K562 (cell line): ENCODE results near the gene TSPAN16. TPM values are rescaled to one million over a fixed set of nuclear protein-coding genes. Genes with fewer than 3 reads are reported as not detected.

ENCODE experiments used
- ATAC-seq: fragments of 200-7000 bp; cut with Tn5 transposase; 3 replicates; pipeline ENCODE4 v1.9.1; 2020; ENCODE audit warnings: moderate library complexity
- BruUV-seq: library from RNA; stranded (reverse); fragments of 400-500 nt; replicated peaks from 2 replicates; lab custom pipeline; 2021; lab: Mats Ljungman, UMichigan
- CTCF ChIA-PET: fragments of 300-600 bp; formaldehyde crosslinking; extraction: SDS; loops from one replicate; lab custom pipeline; 2021; ENCODE audit warnings: low intra/inter-chr PET ratio; lab: Yijun Ruan, JAX
- POLR2A ChIA-PET: fragments of 300-600, 350-650 bp; sonication (Branson Sonifier 250); formaldehyde crosslinking; extraction: SDS; loops from one replicate; lab custom pipeline; 2021; ENCODE audit warnings: antibody characterized with exemption, inconsistent platforms; lab: Yijun Ruan, JAX
- DNase-seq, 4 experiments: peaks; one replicate each; pipeline versions ENCODE4 v3.0.0 to v3.0.0-alpha.2; 2011 to 2018; ENCODE audit warnings: low spot score in 3 of 4, mixed read lengths in 3 of 4; ENCODE audit errors: extremely low read depth in 1 of 4
- FAIRE-seq: peaks from 2 replicates; lab custom pipeline; 2011; peaks lifted over from hg19 to GRCh38; lab: Jason Lieb, UNC
- H2AFZ ChIP-seq: 2 replicates; pipeline ENCODE4 v1.6.0; 2011; ENCODE audit warnings: low read depth, low read length, control low read depth, inconsistent platforms
- H3K27ac ChIP-seq: fragments of 200-600 bp; 3 replicates; pipeline ENCODE4 v1.8.0; 2011; ENCODE audit warnings: low read depth, mild to moderate bottlenecking, control low read depth, inconsistent platforms, low read length, moderate library complexity, mixed read lengths; ENCODE audit errors: extremely low read depth
- H3K27me3 ChIP-seq, 2 experiments: fragments of 300-600 bp in 1 of 2; 2 replicates in 1 of 2; 3 replicates in 1 of 2; pipeline versions ENCODE4 v1.6.0 to v1.8.0; 2011; ENCODE audit warnings: inconsistent platforms in 2 of 2, low read length in 2 of 2, mild to moderate bottlenecking in 1 of 2, mixed read lengths in 1 of 2, moderate library complexity in 1 of 2; ENCODE audit not compliant: control insufficient read depth in 2 of 2, insufficient read depth in 2 of 2
- H3K36me3 ChIP-seq: fragments of 300-600 bp; 3 replicates; pipeline ENCODE4 v1.8.0; 2011; ENCODE audit warnings: mild to moderate bottlenecking, low read length, inconsistent platforms; ENCODE audit not compliant: control insufficient read depth, insufficient read depth
- H3K4me1 ChIP-seq, 2 experiments: fragments of 200-600 bp in 1 of 2; replicated peaks in 1 of 2; 2 replicates in 1 of 2; 3 replicates in 1 of 2; pipeline versions ENCODE4 v1.5.1 to v1.8.0; 2011; ENCODE audit warnings: inconsistent platforms in 2 of 2, low read length in 2 of 2, mild to moderate bottlenecking in 1 of 2, mixed read lengths in 1 of 2, moderate library complexity in 1 of 2; ENCODE audit not compliant: control insufficient read depth in 2 of 2, insufficient read depth in 2 of 2
- H3K4me2 ChIP-seq: 2 replicates; pipeline ENCODE4 v1.6.1; 2011; ENCODE audit warnings: low read length, control low read depth, inconsistent platforms, mixed read lengths; ENCODE audit not compliant: insufficient read depth
- H3K4me3 ChIP-seq: fragments of 200-600 bp; sonication (generic), shearing (Covaris generic); 2 replicates; pipeline ENCODE4 v1.5.1; 2016; ENCODE audit warnings: control low read depth, inconsistent platforms
- H3K79me2 ChIP-seq: fragments of 200-600 bp; 3 replicates; pipeline ENCODE4 v1.8.0; 2011; ENCODE audit warnings: low read length, inconsistent platforms; ENCODE audit not compliant: control insufficient read depth, insufficient read depth
- H3K9ac ChIP-seq, 2 experiments: 2 replicates each; pipeline versions ENCODE4 v1.6.0 to v1.6.1; 2011; ENCODE audit warnings: low read depth in 2 of 2, low read length in 2 of 2, control low read depth in 1 of 2, inconsistent platforms in 1 of 2, mild to moderate bottlenecking in 1 of 2, mixed read lengths in 1 of 2; ENCODE audit not compliant: insufficient read depth in 1 of 2
- H3K9me1 ChIP-seq: one replicate; pipeline ENCODE4 v1.6.0; 2011; ENCODE audit warnings: inconsistent platforms, mild to moderate bottlenecking, low read length, moderate library complexity; ENCODE audit not compliant: control insufficient read depth, insufficient read depth
- H3K9me3 ChIP-seq: replicated peaks from 2 replicates; pipeline ENCODE4 v1.5.1; 2011; ENCODE audit warnings: low read depth, low read length, inconsistent platforms; ENCODE audit not compliant: control insufficient read depth, insufficient read depth
- H4K20me1 ChIP-seq: replicated peaks from 2 replicates; pipeline ENCODE4 v1.6.1; 2011; ENCODE audit warnings: low read length, inconsistent platforms, mixed read lengths; ENCODE audit not compliant: control insufficient read depth, insufficient read depth
- ETS2 ChIP-seq: IDR thresholded peaks from 2 replicates; pipeline ENCODE4 v1.6.1; 2016; ENCODE audit warnings: borderline replicate concordance, missing genetic modification characterization, mild to moderate bottlenecking, moderate library complexity, missing compliant biosample characterization; ENCODE audit not compliant: poor library complexity, severe bottlenecking
- EZH2 ChIP-seq: IDR thresholded peaks from 2 replicates; pipeline ENCODE4 v1.6.1; 2012; ENCODE audit warnings: low read depth, mild to moderate bottlenecking, inconsistent platforms, low read length, borderline replicate concordance
- FOXK1 ChIP-seq: sonication (generic); formaldehyde crosslinking; IDR thresholded peaks from 2 replicates; pipeline ENCODE4 v1.8.0; 2022; ENCODE audit warnings: missing genetic modification reagents, mild to moderate bottlenecking, borderline replicate concordance
- GATAD2A ChIP-seq: fragments of 450-650 bp; IDR thresholded peaks from 2 replicates; pipeline ENCODE4 v1.6.1; 2017
- KLF10 ChIP-seq: fragments of 250-450 bp; sonication (Bioruptor Pico); IDR thresholded peaks from 2 replicates; pipeline ENCODE4 v1.6.1; 2021; ENCODE audit warnings: matching md5 sums
- LCOR ChIP-seq: sonication (generic); formaldehyde crosslinking; IDR thresholded peaks from 2 replicates; pipeline ENCODE4 v1.8.0; 2022; ENCODE audit warnings: mild to moderate bottlenecking, missing genetic modification reagents
- NR3C1 ChIP-seq: sonication (generic); formaldehyde crosslinking; IDR thresholded peaks from 2 replicates; pipeline ENCODE4 v1.8.1; 2022; ENCODE audit warnings: missing genetic modification reagents
- POU5F1 ChIP-seq: fragments of 150-350 bp; IDR thresholded peaks from 2 replicates; pipeline ENCODE4 v1.6.1; 2014; ENCODE audit warnings: borderline replicate concordance, low read length, low read depth, mild to moderate bottlenecking; ENCODE audit not compliant: partially characterized antibody
- TBP ChIP-seq: optimal IDR thresholded peaks from 2 replicates; pipeline ENCODE3; 2011; ENCODE audit warnings: low read depth, low read length, improper control_type of control experiment
- THRA ChIP-seq: fragments of 450-650 bp; IDR thresholded peaks from 2 replicates; pipeline ENCODE4 v1.6.1; 2017; ENCODE audit warnings: mild to moderate bottlenecking, moderate library complexity
- THRB ChIP-seq: fragments of 450-650 bp; formaldehyde crosslinking; conservative IDR thresholded peaks from 2 replicates; pipeline ENCODE4 v1.4.0; 2022; ENCODE audit warnings: mild to moderate bottlenecking, missing genetic modification characterization
- ZFP1 ChIP-seq: fragments of 450-650 bp; formaldehyde crosslinking; IDR thresholded peaks from 2 replicates; pipeline ENCODE4 v1.4.0; 2020; ENCODE audit warnings: mild to moderate bottlenecking, mixed read lengths
- ZNF12 ChIP-seq: sonication (generic); formaldehyde crosslinking; IDR thresholded peaks from 2 replicates; pipeline ENCODE4 v1.4.0; 2020; ENCODE audit warnings: mild to moderate bottlenecking, missing genetic modification reagents
- ZNF146 ChIP-seq: IDR thresholded peaks from one replicate; pipeline ENCODE4 v1.6.1; 2018; ENCODE audit warnings: missing compliant biosample characterization; ENCODE audit not compliant: unreplicated experiment
- ZNF212 ChIP-seq: fragments of 450-650 bp; formaldehyde crosslinking; IDR thresholded peaks from 2 replicates; pipeline ENCODE4 v1.4.0; 2020; ENCODE audit warnings: mild to moderate bottlenecking
- ZNF41 ChIP-seq: fragments of 250-450 bp; sonication (Bioruptor Pico); conservative IDR thresholded peaks from 2 replicates; pipeline ENCODE4 v1.4.0; 2020; ENCODE audit warnings: mild to moderate bottlenecking
- ZSCAN32 ChIP-seq: fragments of 450-650 bp; formaldehyde crosslinking; IDR thresholded peaks from 2 replicates; pipeline ENCODE4 v1.4.0; 2020; ENCODE audit warnings: mild to moderate bottlenecking, moderate library complexity
- WGBS: fragments of 100-300 bp; shearing (Covaris generic); methylation state at CpG from one replicate; pipeline ENCODE4 v1.1.6; 2016; ENCODE audit warnings: low coverage, mixed read lengths; ENCODE audit not compliant: insufficient coverage; ENCODE audit errors: missing lambda C conversion rate; 5-methylcytosine and 5-hydroxymethylcytosine counted together
- in situ Hi-C: fragments of 300-500 bp; cut with MboI; formaldehyde crosslinking; loops from 4 replicates; pipeline ENCODE4 v1.15.0; 2018; ENCODE audit warnings: inconsistent platforms, mixed read lengths
- intact Hi-C: fragments of 100-400 bp; cut with micrococcal nuclease; formaldehyde crosslinking; loops from 2 replicates; pipeline ENCODE4 v1.14.2; 2022
- polyA plus RNA-seq, 8 experiments: library from polyadenylated mRNA; depleted of rRNA in 4 of 8; stranded (reverse) in 5 of 8; unstranded in 3 of 8; fragments of >200 nt; fragmentation: Nextera tagmentation in 2 of 8; fragmentation: Illumina TruSeq in 1 of 8; extraction: Ambion mirVana in 2 of 8; extraction: Trizol in 1 of 8; gene quantifications; 2 replicates each; pipeline versions ENCODE4 v1.2.1 to v1.2.3, GENCODE V29; 2011 to 2014; ENCODE audit warnings: inconsistent platforms in 1 of 8, missing spikeins in 1 of 8
- total RNA-seq, 7 experiments: library from RNA; depleted of rRNA in 6 of 7; stranded (reverse); fragments of >200 nt in 6 of 7; fragmentation: Illumina TruSeq in 2 of 7; extraction: Trizol in 2 of 7; gene quantifications; 2 replicates each; pipeline versions ENCODE4 v1.2.1 to v1.2.3, GENCODE V29; 2011 to 2021; ENCODE audit warnings: low replicate concordance in 1 of 7
- TF ChIP-seq, protein P1 (sequence below): fragments of 250-450 bp; sonication (Bioruptor Pico); IDR thresholded peaks from 2 replicates; pipeline ENCODE4 v1.4.0; 2020; ENCODE audit warnings: mild to moderate bottlenecking, moderate library complexity

The TSPAN16 gene
- total and polyA plus RNA-seq, 9 of the 15 experiments (the other 6 are each of a cell fraction or from before 2014, with no cell fraction given): not detected

GRCh38 chr19:11300811-11301120, 4.8 kb downstream of the TSPAN16 start (continued):
- TF ChIP-seq ETS2 (tag): no peak
- TF ChIP-seq ZNF41: no peak
- TF ChIP-seq ZSCAN32 (CRISPR knock-in tag): no peak
- TF ChIP-seq ZNF212 (CRISPR knock-in tag): no peak
- TF ChIP-seq ZNF12 (CRISPR knock-in tag): no peak
- no peak for TF ChIP-seq TBP
- TF ChIP-seq FOXK1 (CRISPR knock-in tag): no peak

DNA sequence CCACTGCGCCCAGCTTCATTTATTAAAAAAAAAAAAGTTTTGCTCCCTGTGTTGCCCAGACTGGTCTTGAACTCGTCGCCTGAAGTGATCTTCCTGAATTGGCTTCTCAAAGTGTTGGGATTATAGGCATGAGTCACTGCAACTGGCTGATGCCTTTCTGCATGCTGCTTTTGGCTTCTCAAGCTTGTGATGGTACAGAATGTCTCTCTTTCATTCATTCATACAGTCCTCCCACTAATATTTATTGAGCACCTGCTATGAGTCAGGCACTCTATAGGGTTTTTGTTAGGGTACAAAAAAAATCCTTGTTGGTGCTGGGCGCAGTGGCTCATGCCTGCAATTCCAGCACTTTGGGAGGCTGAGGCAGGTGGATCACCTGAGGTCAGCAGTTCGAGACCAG, 9.0 kb downstream of the TSPAN16 start:
- in situ Hi-C loops (no loop called here), intact Hi-C loops (no loop called here)
- no peaks in the 10 kb centered on the region for H4K20me1 ChIP-seq
- H3K4me1 ChIP-seq: no peaks in the 10 kb centered on the region
- no peak overlapping the region for H2AFZ ChIP-seq
- WGBS: 16% methylated on average over 4 of the region's 5 CpGs
- no peak for FAIRE-seq
- no peak overlapping the region for H3K27ac ChIP-seq
- ChIA-PET POLR2A (interaction anchor here (1.0 kb wide), 1 partner anchor 13 kb away, joined by 5 read pairs; no protein-coding TSS in a partner anchor), CTCF (no interaction called here)
- no peak overlapping the region for H3K4me3 ChIP-seq
- H3K27me3 ChIP-seq: peaks cover 10 to 36% of the 10 kb centered on the region in 2 experiments
- H3K9me1 ChIP-seq: no peaks in the 10 kb centered on the region
- no peak overlapping the region for H3K9ac ChIP-seq
- no peaks in the 10 kb centered on the region for H3K79me2 ChIP-seq
- H3K9me3 ChIP-seq: no peaks in the 10 kb centered on the region
- ATAC-seq: no peak
- no TSS peak for BruUV-seq
- no peak overlapping the region for H3K4me2 ChIP-seq
- H3K36me3 ChIP-seq: no peaks in the 10 kb centered on the region
- no peak for DNase-seq
- TF ChIP-seq, protein P1, sequence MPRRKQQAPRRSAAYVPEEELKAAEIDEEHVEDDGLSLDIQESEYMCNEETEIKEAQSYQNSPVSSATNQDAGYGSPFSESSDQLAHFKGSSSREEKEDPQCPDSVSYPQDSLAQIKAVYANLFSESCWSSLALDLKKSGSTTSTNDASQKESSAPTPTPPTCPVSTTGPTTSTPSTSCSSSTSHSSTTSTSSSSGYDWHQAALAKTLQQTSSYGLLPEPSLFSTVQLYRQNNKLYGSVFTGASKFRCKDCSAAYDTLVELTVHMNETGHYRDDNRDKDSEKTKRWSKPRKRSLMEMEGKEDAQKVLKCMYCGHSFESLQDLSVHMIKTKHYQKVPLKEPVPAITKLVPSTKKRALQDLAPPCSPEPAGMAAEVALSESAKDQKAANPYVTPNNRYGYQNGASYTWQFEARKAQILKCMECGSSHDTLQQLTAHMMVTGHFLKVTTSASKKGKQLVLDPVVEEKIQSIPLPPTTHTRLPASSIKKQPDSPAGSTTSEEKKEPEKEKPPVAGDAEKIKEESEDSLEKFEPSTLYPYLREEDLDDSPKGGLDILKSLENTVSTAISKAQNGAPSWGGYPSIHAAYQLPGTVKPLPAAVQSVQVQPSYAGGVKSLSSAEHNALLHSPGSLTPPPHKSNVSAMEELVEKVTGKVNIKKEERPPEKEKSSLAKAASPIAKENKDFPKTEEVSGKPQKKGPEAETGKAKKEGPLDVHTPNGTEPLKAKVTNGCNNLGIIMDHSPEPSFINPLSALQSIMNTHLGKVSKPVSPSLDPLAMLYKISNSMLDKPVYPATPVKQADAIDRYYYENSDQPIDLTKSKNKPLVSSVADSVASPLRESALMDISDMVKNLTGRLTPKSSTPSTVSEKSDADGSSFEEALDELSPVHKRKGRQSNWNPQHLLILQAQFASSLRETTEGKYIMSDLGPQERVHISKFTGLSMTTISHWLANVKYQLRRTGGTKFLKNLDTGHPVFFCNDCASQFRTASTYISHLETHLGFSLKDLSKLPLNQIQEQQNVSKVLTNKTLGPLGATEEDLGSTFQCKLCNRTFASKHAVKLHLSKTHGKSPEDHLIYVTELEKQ (CRISPR knock-in tag): no peak
- TF ChIP-seq ZFP1 (CRISPR knock-in tag) (no peak), THRA (no peak), NR3C1 (CRISPR knock-in tag) (no peak), THRB (CRISPR knock-in tag) (no peak), POU5F1 (no peak), LCOR (no peak), ZNF146 (CRISPR knock-in tag) (no peak), EZH2 (no peak), KLF10 (CRISPR knock-in tag) (no peak), GATAD2A (no peak)
